Activated CD8-positive, alpha-beta T cell treated with anti-CD3 and anti-CD28 coated beads, Interleukin-2, amount 10 ng/mL, durations not matched to agents 7 days and 5 days (primary cell): Measurements from ENCODE around the gene MOK. TPM values are rescaled to one million over a fixed set of nuclear protein-coding genes. Genes with fewer than 3 reads are reported as not detected.
"Not testable (repeated sequence)": the region's sequence is repeated elsewhere in the genome, so short reads cannot be mapped to it uniquely, and the experiment has no call there.

Source experiments
- ATAC-seq: fragments of 150-1000 bp; cut with Tn5 transposase; one replicate; pipeline ENCODE4 v1.10.0; 2021; ENCODE audit warnings: moderate library complexity
- CTCF ChIA-PET: fragments of 350-600 bp; sonication (Branson Sonifier 250); formaldehyde crosslinking; loops from one replicate; lab custom pipeline; 2021; ENCODE audit warnings: antibody characterized with exemption; lab: Charles Lee
- POLR2A ChIA-PET: fragments of 350-600 bp; sonication (Branson Sonifier 250); formaldehyde crosslinking; loops from one replicate; lab custom pipeline; 2021; ENCODE audit warnings: antibody characterized with exemption; lab: Charles Lee
- DNase-seq: peaks from one replicate; pipeline ENCODE4 v3.0.0-alpha.2; 2020
- H3K27ac Mint-ChIP-seq: one replicate; pipeline ENCODE4 v1.8.0; 2021; ENCODE audit warnings: mild to moderate bottlenecking, mixed read lengths
- H3K27me3 Mint-ChIP-seq: one replicate; pipeline ENCODE4 v1.8.0; 2021; ENCODE audit warnings: low read depth, mixed read lengths
- H3K36me3 Mint-ChIP-seq: one replicate; pipeline ENCODE4 v1.8.0; 2021; ENCODE audit warnings: low read depth, mixed read lengths
- H3K4me1 Mint-ChIP-seq: one replicate; pipeline ENCODE4 v1.8.0; 2021; ENCODE audit warnings: low read depth, mixed read lengths
- H3K4me3 Mint-ChIP-seq: one replicate; pipeline ENCODE4 v1.8.0; 2021; ENCODE audit warnings: mild to moderate bottlenecking, mixed read lengths
- H3K9me3 Mint-ChIP-seq: one replicate; pipeline ENCODE4 v1.8.0; 2022; ENCODE audit warnings: mixed read lengths; ENCODE audit not compliant: insufficient read depth
- total RNA-seq, 2 experiments: library from RNA; stranded (reverse); gene quantifications; one replicate each; pipeline ENCODE4 v1.2.3, GENCODE V29; 2021

The MOK gene
- total RNA-seq = 1 to 10 TPM; 3.3 to 4.1 TPM

GRCh38 chr14:102304611-102305506 is at the start of gene MOK:
TSS of gene MOK (minus strand) at chr14:102305164. CDS start at chr14:102304968, 196 bp downstream.
- CTCF ChIA-PET = interaction anchor here (0.8 to 3.8 kb wide), 6 partner anchors 10 to 208 kb away, joined by 3 to 36 read pairs (median 7); partner anchors contain the start of gene ZNF839
- ATAC-seq (peak; percentile 92), DNase-seq (peak; percentile 98)
- Mint-ChIP-seq H3K36me3 (no peaks in the 10 kb centered on the region), H3K9me3 (no peaks in the 10 kb centered on the region), H3K27ac (peak within 1 kb of the TSS; percentile 85), H3K4me1 (peaks cover 11% of the 10 kb centered on the region), H3K27me3 (peaks cover 12% of the 10 kb centered on the region), H3K4me3 (peak within 1 kb of the TSS; percentile 95)
- POLR2A ChIA-PET = interaction anchor here (0.9 to 1.1 kb wide), 3 partner anchors 15 to 285 kb away, joined by 3 to 4 read pairs (median 3); partner anchors contain the start of gene ZNF839

GRCh38 chr14:102353126-102353619 is 48.2 kb upstream of the MOK start:
- Mint-ChIP-seq H3K4me1 (no peaks in the 10 kb centered on the region), H3K27me3 (no peaks in the 10 kb centered on the region), H3K4me3 (no peak overlapping the region), H3K36me3 (peaks cover 48% of the 10 kb centered on the region), H3K27ac (no peak overlapping the region), H3K9me3 (no peaks in the 10 kb centered on the region)
- no peak for DNase-seq
- ChIA-PET POLR2A (no interaction called here), CTCF (no interaction called here)
- no peak for ATAC-seq

GRCh38 chr14:102352213-102352612 is 47.2 kb upstream of the MOK start:
- Mint-ChIP-seq H3K4me3 (no peak overlapping the region), H3K27ac (no peak overlapping the region), H3K4me1 (no peaks in the 10 kb centered on the region), H3K36me3 (peaks cover 46% of the 10 kb centered on the region), H3K27me3 (no peaks in the 10 kb centered on the region), H3K9me3 (no peaks in the 10 kb centered on the region)
- POLR2A ChIA-PET = interaction anchor here (1.5 kb wide), 1 partner anchor 10 kb away, joined by 7 read pairs; the partner anchor contains the start of genes CINP and TECPR2
- DNase-seq (no peak), ATAC-seq (no peak)
- CTCF ChIA-PET = no interaction called here

- H3K4me3 Mint-ChIP-seq, H3K27ac Mint-ChIP-seq, H3K4me1 Mint-ChIP-seq, ATAC-seq, H3K27me3 Mint-ChIP-seq, CTCF ChIA-PET, H3K9me3 Mint-ChIP-seq, DNase-seq: not testable (repeated sequence)
- H3K36me3 Mint-ChIP-seq = peaks cover 47% of the 10 kb centered on the region
- POLR2A ChIA-PET = interaction anchor here (0.5 to 1.5 kb wide), 2 partner anchors 11 to 244 kb away, joined by 3 to 7 read pairs; partner anchors contain the start of genes CINP and TECPR2
Measured at GRCh38 chr14:102351593-102351992, 46.6 kb upstream of the MOK start.

- H3K4me3 Mint-ChIP-seq = no peak overlapping the region
- H3K36me3 Mint-ChIP-seq = peaks cover 46% of the 10 kb centered on the region
- ChIA-PET POLR2A (interaction anchor here (0.5 to 1.5 kb wide), 2 partner anchors 11 to 245 kb away, joined by 3 to 7 read pairs; partner anchors contain the start of genes CINP and TECPR2), CTCF (no interaction called here)
- no peaks in the 10 kb centered on the region for H3K9me3 Mint-ChIP-seq
- H3K27ac Mint-ChIP-seq = no peak overlapping the region
- ATAC-seq = no peak
- no peaks in the 10 kb centered on the region for H3K27me3 Mint-ChIP-seq
- H3K4me1 Mint-ChIP-seq = no peaks in the 10 kb centered on the region
- no peak for DNase-seq
Measured at GRCh38 chr14:102351023-102351422, 46.1 kb upstream of the MOK start.

GRCh38 chr14:102348376-102348775 is 43.4 kb upstream of the MOK start:
- Mint-ChIP-seq H3K27me3 (no peaks in the 10 kb centered on the region), H3K27ac (no peak overlapping the region), H3K36me3 (peaks cover 42% of the 10 kb centered on the region), H3K4me3 (no peak overlapping the region), H3K9me3 (no peaks in the 10 kb centered on the region), H3K4me1 (no peaks in the 10 kb centered on the region)
- no peak for DNase-seq
- CTCF ChIA-PET = interaction anchor here (0.8 kb wide), 1 partner anchor 35 kb away, joined by 3 read pairs; no protein-coding TSS in a partner anchor
- POLR2A ChIA-PET = interaction anchor here (1.0 to 1.1 kb wide), 2 partner anchors 14 to 384 kb away, joined by 3 to 4 read pairs; partner anchors contain the start of gene CINP
- ATAC-seq = no peak

- no peaks in the 10 kb centered on the region for H3K9me3 Mint-ChIP-seq
- H3K4me3 Mint-ChIP-seq = no peak overlapping the region
- CTCF ChIA-PET = no interaction called here
Measured at GRCh38 chr14:102346645-102347044, 41.7 kb upstream of the MOK start.

GRCh38 chr14:102345232-102345631 is 40.3 kb upstream of the MOK start:
- ChIA-PET POLR2A (no interaction called here), CTCF (no interaction called here)
- Mint-ChIP-seq H3K9me3 (no peaks in the 10 kb centered on the region), H3K27me3 (no peaks in the 10 kb centered on the region), H3K4me3 (no peak overlapping the region), H3K4me1 (no peaks in the 10 kb centered on the region), H3K36me3 (peaks cover 47% of the 10 kb centered on the region), H3K27ac (no peak overlapping the region)
- ATAC-seq = no peak
- no peak for DNase-seq

More at GRCh38 chr14:102346645-102347044, 41.7 kb upstream of the MOK start:
- no peaks in the 10 kb centered on the region for H3K4me1 Mint-ChIP-seq
- no peaks in the 10 kb centered on the region for H3K27me3 Mint-ChIP-seq
- no peak for ATAC-seq
- POLR2A ChIA-PET = no interaction called here
- no peak overlapping the region for H3K27ac Mint-ChIP-seq
- H3K36me3 Mint-ChIP-seq = peaks cover 44% of the 10 kb centered on the region
- DNase-seq = no peak

GRCh38 chr14:102344485-102344884 is 39.5 kb upstream of the MOK start:
- POLR2A ChIA-PET = no interaction called here
- H3K36me3 Mint-ChIP-seq = peaks cover 41% of the 10 kb centered on the region
- no peaks in the 10 kb centered on the region for H3K9me3 Mint-ChIP-seq
- no peak for DNase-seq
- no peak overlapping the region for H3K4me3 Mint-ChIP-seq
- CTCF ChIA-PET = no interaction called here
- no peaks in the 10 kb centered on the region for H3K27me3 Mint-ChIP-seq
- H3K27ac Mint-ChIP-seq = no peak overlapping the region
- no peak for ATAC-seq
- no peaks in the 10 kb centered on the region for H3K4me1 Mint-ChIP-seq

- H3K36me3 Mint-ChIP-seq = peaks cover 38% of the 10 kb centered on the region
- CTCF ChIA-PET = no interaction called here
- H3K27me3 Mint-ChIP-seq = no peaks in the 10 kb centered on the region
- H3K4me3 Mint-ChIP-seq = no peak overlapping the region
- ATAC-seq = no peak
- H3K27ac Mint-ChIP-seq = no peak overlapping the region
- H3K4me1 Mint-ChIP-seq = no peaks in the 10 kb centered on the region
- no peaks in the 10 kb centered on the region for H3K9me3 Mint-ChIP-seq
- POLR2A ChIA-PET = no interaction called here
- no peak for DNase-seq
Measured at GRCh38 chr14:102344084-102344483, 39.1 kb upstream of the MOK start.

GRCh38 chr14:102342238-102342637 is 37.3 kb upstream of the MOK start:
- H3K36me3 Mint-ChIP-seq = peaks cover 33% of the 10 kb centered on the region
- DNase-seq = no peak
- H3K4me3 Mint-ChIP-seq = no peak overlapping the region
- POLR2A ChIA-PET = interaction anchor here (0.6 kb wide), 1 partner anchor 322 kb away, joined by 3 read pairs; no protein-coding TSS in a partner anchor
- no peak for ATAC-seq
- no peaks in the 10 kb centered on the region for H3K27me3 Mint-ChIP-seq
- CTCF ChIA-PET = interaction anchor here (0.5 kb wide), 1 partner anchor 86 kb away, joined by 3 read pairs; no protein-coding TSS in a partner anchor
- no peaks in the 10 kb centered on the region for H3K4me1 Mint-ChIP-seq
- H3K27ac Mint-ChIP-seq = no peak overlapping the region
- H3K9me3 Mint-ChIP-seq = no peaks in the 10 kb centered on the region

GRCh38 chr14:102341566-102341965 is 36.6 kb upstream of the MOK start:
- ChIA-PET POLR2A (no interaction called here), CTCF (no interaction called here)
- H3K27ac Mint-ChIP-seq = no peak overlapping the region
- no peaks in the 10 kb centered on the region for H3K27me3 Mint-ChIP-seq
- H3K4me1 Mint-ChIP-seq = no peaks in the 10 kb centered on the region
- ATAC-seq (no peak), DNase-seq (no peak)
- no peaks in the 10 kb centered on the region for H3K9me3 Mint-ChIP-seq
- H3K36me3 Mint-ChIP-seq = peaks cover 32% of the 10 kb centered on the region
- no peak overlapping the region for H3K4me3 Mint-ChIP-seq
